ENCODE measurements around the gene MNT.

Gene MNT

GRCh38 chr17:2368359-2368758, 32.5 kb downstream of the MNT start:
- TF ChIP-seq TAF1 (IDR thresholded peaks at IDR 0.05; ENCODE audit: borderline replicate concordance, insufficient read depth, low read length) (no peak), REST (IDR thresholded peaks at IDR 0.05; ENCODE audit: insufficient read depth in 1 of 2, low read depth in 2 of 2, low read length in 2 of 2) (no peak), POLR2AphosphoS5 (IDR thresholded peaks at IDR 0.05; ENCODE audit: low read depth, low read length) (no peak), FOXP2 (optimal IDR thresholded peaks at IDR 0.05; ENCODE audit: borderline replicate concordance, extremely low read depth, extremely low read length, insufficient read depth) (no peak), SIN3A (IDR thresholded peaks at IDR 0.05; ENCODE audit: borderline replicate concordance, insufficient read depth, low read length) (no peak)

- TF ChIP-seq FOXP2 (optimal IDR thresholded peaks at IDR 0.05; ENCODE audit: borderline replicate concordance, extremely low read depth, extremely low read length, insufficient read depth) (no peak), TAF1 (IDR thresholded peaks at IDR 0.05; ENCODE audit: borderline replicate concordance, insufficient read depth, low read length) (no peak), SIN3A (IDR thresholded peaks at IDR 0.05; ENCODE audit: borderline replicate concordance, insufficient read depth, low read length) (no peak), POLR2AphosphoS5 (IDR thresholded peaks at IDR 0.05; ENCODE audit: low read depth, low read length) (no peak), REST (IDR thresholded peaks at IDR 0.05; ENCODE audit: insufficient read depth in 1 of 2, low read depth in 2 of 2, low read length in 2 of 2) (no peak)
Measured at GRCh38 chr17:2366747-2367494, 33.9 kb downstream of the MNT start.

DNA sequence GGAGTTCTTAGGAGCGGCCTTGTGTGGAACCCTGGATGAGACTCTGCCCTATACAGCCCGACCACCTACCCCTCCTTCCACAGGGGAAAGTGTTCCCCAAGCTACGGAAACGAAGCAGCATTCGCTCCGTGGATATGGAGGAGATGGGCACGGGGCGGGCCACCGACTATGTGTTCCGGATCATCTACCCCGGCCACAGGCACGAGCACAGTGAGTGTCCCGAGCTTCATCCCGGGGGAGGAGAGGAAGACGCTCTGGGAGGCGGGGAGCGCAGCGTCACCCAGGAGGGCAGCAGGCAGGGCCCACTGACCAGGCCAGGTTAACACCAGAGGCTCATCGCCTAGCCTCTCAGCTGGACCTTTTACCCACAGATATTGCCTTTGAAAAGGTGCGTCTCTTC, 35.7 kb downstream of the MNT start:
- TF ChIP-seq FOXP2 (optimal IDR thresholded peaks at IDR 0.05; ENCODE audit: borderline replicate concordance, extremely low read depth, extremely low read length, insufficient read depth) (no peak), SIN3A (IDR thresholded peaks at IDR 0.05; ENCODE audit: borderline replicate concordance, insufficient read depth, low read length) (no peak), REST (IDR thresholded peaks at IDR 0.05; ENCODE audit: insufficient read depth in 1 of 2, low read depth in 2 of 2, low read length in 2 of 2) (no peak), TAF1 (IDR thresholded peaks at IDR 0.05; ENCODE audit: borderline replicate concordance, insufficient read depth, low read length) (no peak), POLR2AphosphoS5 (IDR thresholded peaks at IDR 0.05; ENCODE audit: low read depth, low read length) (no peak)

- TF ChIP-seq SIN3A (IDR thresholded peaks at IDR 0.05; ENCODE audit: borderline replicate concordance, insufficient read depth, low read length) (no peak), TAF1 (IDR thresholded peaks at IDR 0.05; ENCODE audit: borderline replicate concordance, insufficient read depth, low read length) (no peak), FOXP2 (optimal IDR thresholded peaks at IDR 0.05; ENCODE audit: borderline replicate concordance, extremely low read depth, extremely low read length, insufficient read depth) (no peak), REST (IDR thresholded peaks at IDR 0.05; ENCODE audit: insufficient read depth in 1 of 2, low read depth in 2 of 2, low read length in 2 of 2) (no peak), POLR2AphosphoS5 (IDR thresholded peaks at IDR 0.05; ENCODE audit: low read depth, low read length) (no peak)
Measured at GRCh38 chr17:2364763-2365116, 36.1 kb downstream of the MNT start.

All from PFSK-1 (cell line).